ENCODE measurements around the gene TCP11.

TCP11 gene

DNA sequence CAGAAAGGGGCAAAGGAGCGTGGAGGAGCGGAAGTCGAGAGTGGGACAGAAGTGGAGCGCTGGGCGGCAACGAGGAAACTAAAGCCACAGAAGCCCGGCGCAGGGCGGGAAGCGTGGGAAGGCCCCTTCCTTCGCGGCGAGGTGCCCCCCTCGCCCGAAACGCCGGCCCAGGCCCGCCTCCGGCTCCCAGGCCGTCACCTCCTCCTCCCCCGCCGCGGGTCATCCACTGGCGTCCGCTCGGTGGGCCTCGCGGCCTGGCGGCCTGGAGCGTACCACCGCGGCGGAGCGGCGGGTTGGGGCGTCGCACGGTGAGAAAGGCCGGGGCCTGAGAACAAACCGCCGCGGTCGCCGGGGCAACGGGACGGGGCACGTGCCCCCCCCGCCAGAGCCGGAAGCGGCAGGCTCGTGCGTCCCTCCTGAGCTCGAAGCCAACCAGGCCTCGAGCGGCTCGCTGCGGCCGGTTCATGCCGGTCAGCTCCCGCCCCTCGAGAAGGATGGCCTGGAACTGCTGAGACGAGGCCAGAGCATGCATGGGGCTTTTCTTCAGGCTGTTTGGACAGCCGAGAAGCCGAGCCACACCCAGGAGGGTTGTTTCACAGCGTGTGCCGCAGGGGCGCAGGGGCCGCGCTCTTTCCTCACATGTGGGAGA, at the start of gene TCP11:
Gene TCP11, minus strand, starts transcription at position 333 of the 649 bp plus-strand sequence. CDS start 469 bp downstream, outside the sequence.
- peak; percentile 24 to 51 for DNase-seq

DNA sequence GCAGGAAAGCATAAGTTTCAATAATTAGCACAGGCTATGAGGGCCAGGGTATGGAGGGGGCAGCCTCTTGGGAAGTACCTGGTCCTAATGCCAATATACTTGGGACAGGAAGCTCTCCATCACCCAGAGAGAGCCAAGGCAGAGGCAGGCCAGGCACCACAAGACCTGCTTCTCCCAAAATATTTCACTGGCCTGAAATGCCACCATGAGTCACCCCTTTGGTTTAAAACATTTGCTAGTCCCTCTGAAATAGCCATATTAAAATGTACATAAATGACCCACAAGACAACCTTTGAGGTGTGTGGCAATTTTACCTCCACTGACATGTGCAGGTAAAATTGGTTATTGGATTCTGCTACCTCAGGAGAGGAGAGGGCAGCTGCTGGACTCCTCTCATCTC, 49.2 kb upstream of the TCP11 start:
- DNase-seq, result no peak

DNA sequence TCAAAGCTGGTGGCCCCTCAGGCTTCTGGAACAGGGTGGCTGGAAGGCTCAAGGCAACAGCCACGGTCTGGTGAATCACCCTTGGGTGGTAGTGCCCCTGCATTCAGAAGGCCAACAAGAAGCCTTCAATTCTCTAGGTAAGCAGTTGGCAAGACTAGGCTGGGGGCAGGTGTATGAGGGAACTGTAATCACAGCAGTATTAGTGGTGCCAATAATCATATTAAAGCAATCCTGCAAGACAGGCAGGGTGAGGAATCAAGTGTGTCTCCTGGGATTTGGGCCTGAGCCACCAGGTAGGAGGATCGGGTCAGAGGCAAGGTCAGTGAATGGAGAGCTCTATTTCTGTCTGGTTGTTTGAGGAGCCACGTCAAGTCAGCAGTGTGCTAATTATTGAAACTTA, 47.7 kb upstream of the TCP11 start:
- DNase-seq, result no peak

DNA sequence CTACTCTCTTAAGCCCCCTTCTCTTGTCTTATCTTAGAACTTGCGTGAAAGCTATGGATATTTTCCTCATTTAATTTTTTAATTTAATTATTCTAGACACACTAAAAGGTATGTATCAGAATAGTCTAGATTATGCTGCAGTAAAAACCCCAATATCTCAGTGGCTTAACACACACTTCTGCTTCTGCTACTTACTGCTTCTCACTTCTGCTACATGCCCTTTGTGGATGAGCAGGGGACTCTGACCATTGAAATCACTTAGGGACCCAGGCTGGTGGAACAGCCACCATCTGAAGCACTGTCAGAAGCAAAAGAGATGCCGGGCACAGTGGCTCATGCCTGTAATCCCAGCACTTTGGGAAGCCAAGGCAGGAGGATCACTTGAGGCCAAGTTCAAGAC, 45.4 kb upstream of the TCP11 start:
- DNase-seq, result no peak

DNA sequence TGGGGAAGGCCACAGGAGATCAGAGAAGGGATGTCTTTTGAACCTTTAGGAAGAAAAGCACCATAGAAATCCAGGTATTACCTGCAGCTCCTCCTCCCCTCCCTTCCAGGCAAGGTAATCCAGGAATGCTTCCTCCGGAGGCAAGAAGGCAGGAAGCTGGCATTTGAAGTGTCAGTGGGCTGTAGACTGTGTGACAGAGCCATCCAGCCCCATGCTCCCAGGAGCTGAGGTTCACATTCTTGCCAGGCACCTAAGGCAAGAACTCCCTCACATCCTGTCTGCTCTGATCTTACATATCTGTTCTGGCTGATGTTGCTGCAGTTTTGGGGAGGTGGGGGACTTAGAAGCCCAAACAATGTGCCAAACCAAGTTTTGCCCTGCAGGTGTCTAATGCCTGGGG, 44.8 kb upstream of the TCP11 start:
- DNase-seq, result no peak

DNA sequence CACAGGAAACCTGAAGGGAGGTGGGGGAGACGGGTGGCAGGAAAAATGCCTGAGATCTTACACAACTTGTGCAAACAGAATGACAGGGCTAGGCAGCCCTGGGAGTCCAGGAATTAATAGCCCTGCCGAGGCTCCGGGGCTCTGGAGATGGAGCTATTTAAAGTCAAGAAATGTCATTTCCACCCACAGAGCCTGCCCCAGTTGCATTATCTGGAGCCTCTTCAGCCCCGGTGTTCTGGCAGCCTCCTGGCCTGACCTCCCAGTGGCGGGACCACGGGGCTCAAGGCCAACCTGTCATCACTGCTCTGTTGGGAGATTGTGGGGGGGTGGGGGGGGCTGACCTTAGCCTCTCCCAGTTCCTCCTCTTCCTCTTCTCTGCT, 44.2 kb upstream of the TCP11 start:
- DNase-seq, result no peak

DNA sequence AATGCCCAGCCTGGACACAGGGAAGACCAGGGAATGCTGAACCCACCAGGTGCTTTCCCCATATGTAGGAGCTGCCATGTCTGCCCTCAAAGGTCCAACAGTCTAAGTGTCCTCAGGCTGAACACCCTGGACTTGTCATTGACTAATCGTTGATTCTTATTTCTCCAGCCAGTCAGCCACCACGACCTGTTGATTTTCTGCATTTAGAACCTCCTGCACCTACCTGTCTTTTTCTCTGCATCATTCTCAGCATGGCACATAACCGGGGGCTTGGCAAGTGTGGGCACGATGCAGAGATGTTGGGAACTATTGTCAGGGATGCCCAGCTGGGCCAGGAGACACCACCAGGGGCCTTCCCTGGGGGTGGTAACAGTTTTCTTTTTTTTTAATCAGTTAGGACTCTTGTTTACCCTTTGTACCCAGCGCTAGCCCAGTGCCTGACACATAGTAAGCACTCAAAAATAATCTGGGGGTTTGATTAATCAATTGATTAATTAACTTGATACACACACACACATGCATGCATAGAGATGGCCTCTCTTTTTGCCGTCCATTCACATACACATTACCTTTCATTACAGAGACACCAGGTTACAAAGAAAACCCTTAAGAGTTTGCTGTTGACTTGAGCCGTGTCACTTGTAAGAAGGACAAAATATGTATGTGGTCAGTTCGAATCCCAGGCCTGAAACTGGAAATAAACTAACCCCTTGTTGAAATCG, 43.6 kb upstream of the TCP11 start:
- no peak for DNase-seq

DNA sequence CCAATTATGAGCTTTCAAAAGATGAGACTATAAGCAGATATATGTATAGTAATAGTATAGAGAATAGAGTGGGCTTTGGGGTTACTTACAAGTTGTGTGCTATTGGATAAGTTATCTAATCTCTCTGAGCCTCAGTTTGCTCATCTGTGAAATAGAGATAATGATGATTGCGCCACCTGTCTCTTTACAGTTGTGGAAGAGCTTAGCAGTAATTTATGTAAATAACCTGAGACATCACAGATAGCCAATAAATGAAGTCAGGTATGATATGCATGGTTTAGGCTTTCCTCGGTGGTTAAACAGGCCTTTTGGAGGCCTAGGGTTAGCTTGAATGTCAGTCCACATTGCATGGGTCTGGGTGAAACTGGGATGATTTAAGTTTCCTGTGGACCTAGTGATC, 42.8 kb upstream of the TCP11 start:
- DNase-seq, result no peak

DNA sequence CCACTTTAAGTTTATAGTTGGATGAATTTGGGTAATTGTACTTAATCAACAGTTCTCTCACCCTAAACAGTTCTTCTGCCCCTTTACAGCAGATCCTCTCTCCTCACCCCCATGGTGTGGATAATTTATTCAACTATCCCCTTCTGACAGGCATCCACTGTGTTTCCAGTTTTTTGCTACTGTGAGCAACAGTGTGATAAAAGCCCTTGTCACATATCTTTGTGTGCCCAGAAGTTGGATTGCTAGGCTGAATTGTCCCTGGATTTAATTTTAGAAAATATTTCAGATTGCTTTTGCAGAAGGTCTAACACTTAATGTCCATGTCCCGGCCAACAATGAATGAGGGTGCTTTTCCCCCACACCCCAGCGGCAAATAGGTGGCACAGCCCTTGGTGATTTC, 42.1 kb upstream of the TCP11 start:
- DNase-seq, result no peak

DNA sequence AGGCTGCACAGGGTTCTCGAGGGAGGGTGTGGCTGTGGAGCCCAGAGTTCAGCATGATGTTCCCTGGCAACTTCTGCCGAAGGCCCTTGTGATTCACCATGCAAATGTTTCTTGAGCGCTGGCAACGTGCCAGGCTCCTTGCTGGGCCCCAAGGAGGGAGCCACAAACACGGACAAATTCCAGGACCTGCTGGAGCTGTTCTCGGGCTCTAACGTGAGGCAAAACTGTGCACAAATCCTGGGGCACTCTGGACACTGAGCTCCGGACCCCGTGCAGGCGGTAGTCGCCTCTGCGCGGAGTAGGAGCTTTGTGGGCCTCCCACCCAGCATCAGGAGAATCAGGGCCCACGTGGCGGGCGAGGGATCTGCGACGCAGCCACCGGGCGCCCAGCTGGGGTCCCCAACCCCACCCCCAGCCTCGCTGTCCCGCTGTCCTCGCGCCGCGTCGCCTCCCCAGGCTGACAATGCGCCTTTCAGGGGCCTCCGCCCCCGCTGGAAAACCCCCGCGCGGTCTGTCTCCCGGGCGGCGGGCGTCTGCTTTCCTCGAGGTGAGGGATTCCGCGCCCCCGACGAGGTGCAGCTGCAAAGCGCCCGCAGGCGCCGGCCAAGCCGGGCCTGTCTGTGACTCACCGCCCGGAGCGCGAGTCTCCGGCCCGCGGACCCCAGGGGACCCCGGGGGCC, 40.9 kb upstream of the TCP11 start:
- DNase-seq, result no peak

DNA sequence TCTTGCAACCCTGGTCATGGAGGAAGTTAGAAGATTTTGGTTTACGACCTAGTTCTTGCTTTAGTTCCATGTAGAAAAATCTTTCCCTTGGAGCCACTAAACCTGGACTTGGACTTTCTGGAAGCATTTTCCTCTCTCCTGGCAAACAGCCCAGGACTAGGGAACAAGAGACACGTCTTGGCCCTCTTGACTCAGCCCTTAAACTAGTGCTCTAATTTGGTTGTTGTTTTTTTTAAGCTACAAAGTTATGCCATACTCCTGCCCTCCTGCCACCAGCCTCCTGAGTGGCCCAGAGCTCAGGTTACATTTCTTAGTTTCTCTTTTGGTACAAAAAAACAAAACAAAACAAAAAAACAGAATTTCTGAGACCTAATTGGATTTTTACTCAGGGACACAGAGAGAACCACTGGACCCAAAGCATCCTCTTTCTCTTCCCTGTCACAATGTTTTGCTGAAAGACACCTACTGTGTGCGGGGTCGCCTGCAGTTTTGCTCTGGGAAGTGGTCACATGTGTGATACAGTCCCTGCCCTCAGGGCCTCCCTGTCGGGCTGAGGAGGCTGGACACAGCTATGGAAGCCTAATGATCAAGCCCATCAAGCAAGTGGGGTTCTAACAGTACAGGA, 40.3 kb upstream of the TCP11 start:
- no peak for DNase-seq

DNA sequence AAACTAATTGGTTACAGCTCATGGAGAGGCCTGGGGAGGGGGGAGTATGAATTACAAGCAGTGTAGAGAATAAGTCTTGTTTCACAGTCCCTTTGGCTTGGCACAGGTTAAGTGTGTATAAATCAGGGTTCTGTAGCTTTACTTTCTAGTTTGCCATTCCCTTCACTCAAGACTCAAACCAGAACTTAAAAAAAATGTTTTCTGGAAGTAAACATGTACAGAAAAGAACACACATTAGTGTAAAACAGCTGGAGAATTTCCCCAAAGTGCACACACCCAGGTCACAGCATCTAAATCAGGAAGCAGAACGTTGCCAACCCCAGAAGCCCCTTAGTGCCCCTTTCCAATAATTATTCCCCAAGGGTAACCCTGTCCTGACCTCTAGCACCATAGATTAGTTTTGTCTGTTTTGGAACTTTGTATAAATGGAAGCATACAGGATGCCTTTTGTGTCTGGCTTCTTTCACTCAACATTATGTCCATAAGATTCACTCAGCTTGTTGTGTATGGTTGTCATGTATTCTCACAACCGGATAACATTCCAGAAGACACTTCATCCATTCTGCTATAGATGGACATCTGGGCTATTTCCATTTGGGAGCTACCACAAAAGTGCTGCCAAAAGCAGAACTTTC, 38.9 kb upstream of the TCP11 start:
- DNase-seq, result no peak

DNA sequence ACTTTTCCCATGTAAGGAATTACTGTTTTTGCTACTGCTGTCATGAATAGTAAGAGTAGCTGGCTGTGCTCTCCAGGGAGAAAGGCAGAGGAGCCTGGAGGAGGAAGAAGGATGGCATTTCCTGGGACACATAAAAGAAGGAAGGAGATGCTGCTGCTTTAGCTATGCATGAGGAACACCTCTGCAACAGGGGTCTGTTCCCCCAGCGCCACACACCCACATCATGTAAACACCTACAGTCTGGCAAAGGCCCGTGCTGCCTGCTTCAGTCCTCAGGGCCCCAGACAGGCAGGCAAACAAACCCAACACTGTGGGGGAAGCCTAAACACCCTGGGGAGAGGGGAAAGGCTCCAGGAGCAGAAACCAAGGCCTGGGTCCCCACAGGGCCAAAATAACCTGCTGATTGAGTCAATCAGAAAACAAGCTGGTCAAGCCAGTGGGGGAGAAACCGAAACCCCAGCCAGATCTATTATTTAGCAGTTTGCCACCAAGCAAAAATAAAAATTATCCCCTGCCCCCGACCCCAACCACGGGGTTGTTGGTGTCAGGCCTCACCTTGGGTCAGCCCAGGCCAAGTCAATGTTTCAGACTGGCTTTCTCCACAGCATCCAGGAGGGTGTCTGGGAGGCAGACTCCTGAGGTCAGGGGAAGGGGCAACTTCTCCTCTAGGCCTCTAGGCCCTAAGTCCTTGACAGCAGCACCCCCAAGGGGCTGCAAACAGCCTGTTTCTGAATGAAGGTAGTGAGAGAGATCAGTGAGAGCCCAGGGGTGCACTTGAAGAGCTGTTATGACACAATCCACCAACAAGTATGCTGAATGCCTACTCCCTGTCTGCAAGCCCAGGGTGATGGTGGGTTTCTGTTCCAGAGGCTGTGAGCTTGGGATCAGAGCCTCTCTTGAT, 38.0 kb upstream of the TCP11 start:
- DNase-seq, result no peak

DNA sequence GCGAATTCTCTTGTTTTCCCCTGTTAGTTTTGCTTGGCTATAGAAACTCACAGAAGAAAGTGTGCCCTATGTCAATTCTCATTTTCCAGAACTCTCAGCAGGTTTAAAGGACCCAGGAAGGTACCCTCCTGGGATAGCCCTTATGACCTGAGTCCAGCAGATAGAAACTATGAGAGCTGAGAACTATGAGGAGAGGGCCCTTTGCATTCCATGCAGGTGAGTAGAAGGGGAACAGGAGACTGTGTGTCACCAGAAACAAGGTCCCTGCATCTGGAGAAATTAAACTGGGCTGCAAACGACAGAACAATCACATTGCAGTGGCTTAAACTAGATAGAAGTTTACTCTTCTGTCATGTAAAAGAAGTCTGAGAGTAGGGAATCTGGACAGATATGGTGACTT, 36.9 kb upstream of the TCP11 start:
- DNase-seq, result no peak

DNA sequence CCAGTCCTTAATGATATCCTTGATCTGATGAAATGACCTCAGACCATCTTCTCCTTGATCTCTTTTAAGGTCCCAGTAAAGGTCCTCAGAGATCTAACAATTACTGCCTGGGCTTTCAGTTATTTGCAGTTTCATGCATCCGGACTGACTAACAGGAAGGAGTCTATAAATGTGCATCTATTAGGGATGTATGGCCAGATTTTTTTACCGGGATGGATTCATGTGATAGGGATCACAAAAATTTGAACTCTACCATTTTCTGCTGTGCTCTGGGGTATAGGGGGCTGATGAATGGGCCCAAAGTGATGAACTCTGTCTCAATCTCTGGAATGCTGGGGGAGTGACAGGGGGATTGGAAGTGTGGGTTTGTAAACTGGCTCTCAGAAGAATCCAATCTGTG, 36.5 kb upstream of the TCP11 start:
- no peak for DNase-seq

DNA sequence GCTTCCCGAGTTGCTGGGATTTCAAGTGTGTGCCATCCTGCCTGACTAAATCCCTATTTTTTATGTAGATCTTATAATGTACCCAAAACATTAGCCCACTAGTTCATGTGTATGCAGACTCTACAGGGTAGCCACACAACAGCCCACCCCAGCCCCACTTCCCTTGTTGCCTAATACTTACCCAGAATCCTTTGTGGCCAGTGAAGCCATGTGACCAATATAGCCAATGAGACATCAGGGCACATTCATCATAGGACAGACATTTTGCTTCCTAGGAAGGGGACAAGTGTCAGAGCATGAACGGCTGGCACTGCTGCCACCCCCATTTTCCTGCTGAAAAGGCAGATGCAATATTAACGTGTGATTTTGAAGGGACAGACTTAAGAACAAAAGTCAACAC, 36.0 kb upstream of the TCP11 start:
- no peak for DNase-seq

DNA sequence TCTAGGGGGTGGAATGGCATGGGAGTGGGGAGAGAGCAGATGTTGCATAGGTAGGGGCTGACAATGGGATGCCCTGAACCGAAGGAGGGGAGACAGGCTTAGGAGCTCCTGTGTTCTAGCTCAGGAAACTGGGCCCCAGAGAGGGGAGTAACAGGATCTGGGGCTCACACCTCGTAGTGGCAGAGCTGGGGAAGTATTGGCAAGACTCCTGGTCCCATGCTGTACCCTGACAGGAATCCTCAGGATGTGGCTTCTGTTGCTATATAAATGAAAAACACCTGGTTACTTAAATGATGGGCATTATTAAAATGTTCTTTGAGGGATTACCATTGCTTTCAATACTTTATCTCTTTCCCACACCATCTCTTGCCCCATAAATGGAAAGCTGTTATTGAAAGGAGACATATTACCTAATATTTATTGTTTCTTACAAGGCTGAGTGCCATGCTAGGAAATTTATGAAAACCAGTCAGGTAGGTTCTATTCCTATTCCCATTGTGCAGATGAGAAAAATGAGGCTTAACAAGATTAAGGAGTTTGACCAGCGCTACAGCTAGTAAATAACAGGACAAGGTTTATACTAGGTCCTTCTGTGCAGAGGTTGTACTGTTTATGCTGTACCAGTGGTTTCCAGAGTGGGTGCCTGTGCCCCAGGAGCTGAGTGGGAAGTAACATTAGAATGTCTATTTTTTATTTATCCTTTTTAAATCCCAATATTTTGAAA, 35.3 kb upstream of the TCP11 start:
- no peak for DNase-seq

DNA sequence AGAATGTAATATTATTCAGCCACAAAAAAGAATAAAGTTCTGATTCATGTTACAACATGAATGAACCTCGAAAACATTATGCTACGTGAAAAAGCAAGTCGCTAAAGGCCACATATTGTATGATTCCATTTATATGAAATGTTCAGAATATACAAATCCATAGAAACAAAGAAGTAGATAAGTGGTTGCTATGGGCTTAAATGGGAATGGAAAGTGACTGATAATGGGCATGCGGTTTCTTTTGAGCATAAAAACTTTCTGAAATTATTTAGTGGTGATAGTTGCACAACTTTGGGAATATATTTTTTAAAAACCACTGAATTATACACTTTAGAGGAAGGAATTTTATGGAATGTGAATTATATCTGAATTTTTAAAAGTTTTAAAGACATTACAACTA, 33.4 kb upstream of the TCP11 start:
- no peak for DNase-seq

DNA sequence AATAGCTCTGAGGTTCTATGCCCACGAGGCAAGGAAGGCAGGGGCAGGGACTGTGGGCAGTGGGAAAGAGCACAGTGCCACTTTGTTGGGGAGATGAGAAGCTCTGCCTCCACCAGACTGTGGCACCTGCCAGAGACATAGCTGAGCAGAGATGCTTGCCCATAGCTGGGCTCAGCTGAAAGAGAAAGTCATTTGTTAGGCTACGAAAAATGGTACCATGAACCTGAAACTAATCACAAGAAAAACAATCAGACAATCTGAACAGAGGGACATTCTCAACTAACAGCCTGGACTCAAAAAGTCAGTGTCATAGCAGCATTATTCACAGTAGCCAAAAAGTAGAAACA, 32.9 kb upstream of the TCP11 start:
- no peak for DNase-seq

DNA sequence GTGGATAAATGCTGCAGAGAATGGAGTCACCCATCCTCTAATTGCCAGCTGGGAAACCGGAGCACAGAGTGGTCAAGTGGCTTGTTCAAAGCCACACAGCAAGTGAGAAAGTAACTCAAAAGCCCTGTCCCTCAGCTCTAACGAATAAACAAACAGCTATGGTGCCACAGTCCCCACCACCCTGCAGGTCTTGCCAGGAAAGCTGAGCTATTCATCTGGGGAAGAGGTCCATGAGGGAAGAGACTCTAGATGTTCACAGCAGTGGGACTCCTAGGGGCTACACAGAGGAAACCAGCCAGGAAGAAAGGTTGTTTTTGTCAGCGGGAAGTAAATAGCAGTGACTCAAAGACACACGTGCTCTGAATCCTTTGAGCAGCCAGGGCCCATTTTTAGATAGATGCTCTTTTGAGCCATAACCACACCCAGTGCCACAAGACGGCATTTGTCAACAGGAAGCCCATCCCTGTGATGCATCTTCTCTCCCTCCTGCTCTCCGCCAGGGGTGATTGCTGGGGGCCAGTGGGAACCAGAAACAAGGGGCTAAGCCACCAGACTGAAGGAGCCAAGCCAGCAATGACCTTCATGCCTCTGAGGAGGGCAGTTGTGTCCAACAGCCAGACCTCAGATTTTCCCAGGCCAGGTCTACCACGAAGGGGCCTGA, 32.4 kb upstream of the TCP11 start:
- DNase-seq, result no peak

DNA sequence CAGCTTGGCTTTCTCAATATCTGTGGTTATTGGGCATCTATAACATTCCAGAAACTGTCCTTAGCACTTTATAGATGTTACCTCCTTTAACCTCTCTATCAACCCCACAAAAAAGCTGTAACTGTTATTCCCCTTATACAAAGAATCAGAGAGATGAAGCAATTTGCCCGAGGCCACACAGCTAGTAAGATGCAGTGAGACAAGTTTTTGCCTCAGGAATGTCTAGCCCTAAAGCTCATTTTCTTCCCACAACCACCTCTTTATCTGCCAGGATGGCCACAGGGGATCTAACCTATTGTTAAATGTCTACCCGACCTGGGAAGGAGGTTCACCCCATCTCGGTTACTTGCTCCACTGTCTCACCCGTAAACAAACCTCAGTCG, 31.9 kb upstream of the TCP11 start:
- DNase-seq, result no peak
